GM21737 (cell line): ENCODE data around the gene TRIM16.
"Not testable (repeated sequence)": the region's sequence is repeated elsewhere in the genome, so short reads cannot be mapped to it uniquely, and the experiment has no call there.

Source experiments
- ATAC-seq: cut with Tn5 transposase; IDR thresholded peaks from one replicate; pipeline ENCODE4 v1.9.1; 2021; ENCODE audit warnings: mild to moderate bottlenecking, moderate library complexity; ENCODE audit not compliant: unreplicated experiment

Gene TRIM16

GRCh38 chr17:15619331-15620058 lies 64.6 kb downstream of the TRIM16 start, which contains the start of gene FBXW10B:
Gene FBXW10B, minus strand, starts transcription at chr17:15619704. Its CDS starts 192 bp downstream, at chr17:15619512.
- ATAC-seq = not testable (repeated sequence)

- ATAC-seq = not testable (repeated sequence)
Observed at GRCh38 chr17:15616828-15617227, 67.3 kb downstream of the TRIM16 start.

- not testable (repeated sequence) for ATAC-seq
Observed at GRCh38 chr17:15615850-15616249, 68.3 kb downstream of the TRIM16 start.

GRCh38 chr17:15613111-15613510 lies 71.0 kb downstream of the TRIM16 start:
- ATAC-seq = not testable (repeated sequence)

- not testable (repeated sequence) for ATAC-seq
Observed at GRCh38 chr17:15592960-15593359, 91.2 kb downstream of the TRIM16 start.

GRCh38 chr17:15591986-15592385 lies 92.1 kb downstream of the TRIM16 start:
- ATAC-seq = not testable (repeated sequence)

GRCh38 chr17:15590844-15591243 lies 93.3 kb downstream of the TRIM16 start:
- not testable (repeated sequence) for ATAC-seq

- ATAC-seq = peak; percentile 58
Observed at GRCh38 chr17:15589544-15590536, 94.3 kb downstream of the TRIM16 start.

- ATAC-seq = not testable (repeated sequence)
Observed at GRCh38 chr17:15588017-15588416, 96.1 kb downstream of the TRIM16 start.

- not testable (repeated sequence) for ATAC-seq
Observed at GRCh38 chr17:15583313-15583712, 100.8 kb downstream of the TRIM16 start.

- ATAC-seq = not testable (repeated sequence)
Observed at GRCh38 chr17:15581462-15581861, 102.6 kb downstream of the TRIM16 start.
